ENCODE measurements around the gene CES5A. TPM values are rescaled to one million over a fixed set of nuclear protein-coding genes. Genes with fewer than 3 reads are reported as not detected.

Gene CES5A
- polyA plus RNA-seq, 3 donors, result not detected

GRCh38 chr16:55849536-55849935 is 25.6 kb downstream of the CES5A start:
- Mint-ChIP-seq H3K27ac (no peak overlapping the region), H3K4me1 (no peaks in the 10 kb centered on the region), H3K4me3 (no peak overlapping the region), H3K27me3 (ENCODE audit: low read depth in 3 of 3) (peaks cover 18 to 25% (median 20%) of the 10 kb centered on the region in 3 donors), H3K9me3 (peaks cover 0 to 1% (median 0%) of the 10 kb centered on the region in 7 donors), H3K36me3 (no peaks in the 10 kb centered on the region)
- H3K36me3 ChIP-seq (replicated peaks in 1 of 2; ENCODE audit: control insufficient read depth in 1 of 2, insufficient read depth in 2 of 2, low read length in 2 of 2), result no peaks in the 10 kb centered on the region
- intact Hi-C loops (cut with micrococcal nuclease), result no loop called here
- no peak overlapping the region for H3K4me2 ChIP-seq (replicated peaks; ENCODE audit: extremely low read depth, low read length, poor library complexity, severe bottlenecking)
- H3K27ac ChIP-seq (ENCODE audit: low read depth in 1 of 2, low read length in 2 of 2), result no peak overlapping the region
- no peaks in the 10 kb centered on the region for H3K79me2 ChIP-seq (ENCODE audit: insufficient read depth, low read length)
- peak in 1 of 3 donors; percentile 33 for DNase-seq
- no peaks in the 10 kb centered on the region for H3K9me3 ChIP-seq (replicated peaks in 1 of 2; ENCODE audit: control insufficient read depth in 1 of 2, insufficient read depth in 1 of 2, low read length in 2 of 2)
- no peak overlapping the region for H2AFZ ChIP-seq (ENCODE audit: insufficient read depth, low read depth, low read length, poor library complexity, severe bottlenecking)
- no peaks in the 10 kb centered on the region for H3K4me1 ChIP-seq (ENCODE audit: control insufficient read depth in 1 of 2, insufficient read depth in 2 of 2, low read length in 2 of 2)
- no peaks in the 10 kb centered on the region for H4K20me1 ChIP-seq (ENCODE audit: insufficient read depth, low read length)
- H3K4me3 ChIP-seq (replicated peaks in 1 of 3; ENCODE audit: low read depth in 2 of 3, low read length in 3 of 3), result no peak overlapping the region
- no peak for TF ChIP-seq CTCF (IDR thresholded peaks at IDR 0.05)
- H3K27me3 ChIP-seq (ENCODE audit: control insufficient read depth in 2 of 2, insufficient read depth in 2 of 2, low read length in 2 of 2), result peaks cover 0 to 2% of the 10 kb centered on the region in 2 donors
- no peak overlapping the region for H3K9ac ChIP-seq (ENCODE audit: insufficient read depth, low read length, poor library complexity, severe bottlenecking)
- 89% methylated on average over 11 of the region's 13 CpGs for WGBS (ENCODE audit: insufficient coverage)

DNA sequence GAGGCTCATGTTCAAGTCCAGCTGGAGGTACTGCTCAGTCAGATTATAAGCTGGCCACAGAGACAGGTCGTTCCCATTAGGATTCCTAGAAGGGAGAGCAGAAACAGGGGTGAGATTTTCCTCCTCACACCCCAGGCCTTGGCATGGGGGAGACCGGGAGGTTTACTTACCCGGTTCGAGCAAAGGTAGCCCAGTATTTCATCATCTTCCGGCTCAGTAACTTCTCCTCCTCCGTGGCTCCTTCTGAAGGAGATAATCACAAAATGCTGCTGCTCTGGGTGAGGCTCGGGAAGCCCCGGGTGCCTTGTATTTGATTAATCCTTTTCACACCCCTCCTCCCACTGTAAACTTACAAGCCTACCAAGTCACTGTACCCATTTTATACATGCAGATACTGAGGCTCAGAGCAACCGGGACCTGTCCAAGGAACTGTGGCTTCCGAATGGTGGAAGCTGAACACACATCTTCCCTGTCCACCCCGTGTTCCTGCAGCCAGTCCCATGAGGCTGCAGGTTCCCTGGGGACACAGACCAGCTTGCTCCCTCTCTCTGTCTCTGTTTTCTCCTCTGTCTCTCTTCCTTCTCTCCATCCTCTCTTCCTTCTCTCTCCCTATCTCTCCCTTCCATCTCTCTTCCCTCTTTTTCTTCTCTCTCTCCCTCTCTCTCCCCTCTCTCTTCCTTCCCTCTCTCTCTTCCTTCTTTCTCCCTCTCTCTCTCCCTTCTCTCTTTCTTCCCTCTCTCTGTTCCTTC is 28.4 kb downstream of the CES5A start:
- H3K27ac Mint-ChIP-seq, result peak overlapping the region in 1 of 7 donors; percentile 6
- no peaks in the 10 kb centered on the region for H3K9me3 Mint-ChIP-seq
- H3K9me3 ChIP-seq (replicated peaks in 1 of 2; ENCODE audit: control insufficient read depth in 1 of 2, insufficient read depth in 1 of 2, low read length in 2 of 2), result no peaks in the 10 kb centered on the region
- DNase-seq, result no peak
- H3K27ac ChIP-seq (ENCODE audit: low read depth in 1 of 2, low read length in 2 of 2), result no peak overlapping the region
- H3K9ac ChIP-seq (ENCODE audit: insufficient read depth, low read length, poor library complexity, severe bottlenecking), result no peak overlapping the region
- H3K79me2 ChIP-seq (ENCODE audit: insufficient read depth, low read length), result no peaks in the 10 kb centered on the region
- intact Hi-C loops (cut with micrococcal nuclease), result no loop called here
- no peaks in the 10 kb centered on the region for H3K36me3 Mint-ChIP-seq
- H3K4me1 Mint-ChIP-seq, result peaks cover 6% of the 10 kb centered on the region
- H3K4me2 ChIP-seq (replicated peaks; ENCODE audit: extremely low read depth, low read length, poor library complexity, severe bottlenecking), result no peak overlapping the region
- peak overlapping the region in 1 of 2 donors; percentile 31 for H3K4me3 Mint-ChIP-seq
- H4K20me1 ChIP-seq (ENCODE audit: insufficient read depth, low read length), result no peaks in the 10 kb centered on the region
- no peaks in the 10 kb centered on the region for H3K36me3 ChIP-seq (replicated peaks in 1 of 2; ENCODE audit: control insufficient read depth in 1 of 2, insufficient read depth in 2 of 2, low read length in 2 of 2)
- no peaks in the 10 kb centered on the region for H3K27me3 ChIP-seq (ENCODE audit: control insufficient read depth in 2 of 2, insufficient read depth in 2 of 2, low read length in 2 of 2)
- 64% methylated on average over 8 of the region's 11 CpGs for WGBS (ENCODE audit: insufficient coverage)
- TF ChIP-seq CTCF (IDR thresholded peaks at IDR 0.05), result no peak
- no peak overlapping the region for H2AFZ ChIP-seq (ENCODE audit: insufficient read depth, low read depth, low read length, poor library complexity, severe bottlenecking)
- H3K27me3 Mint-ChIP-seq (ENCODE audit: low read depth in 3 of 3), result peaks cover 17 to 22% (median 20%) of the 10 kb centered on the region in 3 donors
- H3K4me1 ChIP-seq (ENCODE audit: control insufficient read depth in 1 of 2, insufficient read depth in 2 of 2, low read length in 2 of 2), result peaks cover 0 to 8% of the 10 kb centered on the region in 2 donors
- no peak overlapping the region for H3K4me3 ChIP-seq (replicated peaks in 1 of 3; ENCODE audit: low read depth in 2 of 3, low read length in 3 of 3)
